T-helper 1 cell (primary cell): ENCODE data around the gene ADCY5.

ENCODE experiments used
- DNase-seq, 5 donors: peaks; one replicate each; pipeline ENCODE4 v3.0.0-alpha.2; 2012 to 2020

ADCY5 gene

DNA sequence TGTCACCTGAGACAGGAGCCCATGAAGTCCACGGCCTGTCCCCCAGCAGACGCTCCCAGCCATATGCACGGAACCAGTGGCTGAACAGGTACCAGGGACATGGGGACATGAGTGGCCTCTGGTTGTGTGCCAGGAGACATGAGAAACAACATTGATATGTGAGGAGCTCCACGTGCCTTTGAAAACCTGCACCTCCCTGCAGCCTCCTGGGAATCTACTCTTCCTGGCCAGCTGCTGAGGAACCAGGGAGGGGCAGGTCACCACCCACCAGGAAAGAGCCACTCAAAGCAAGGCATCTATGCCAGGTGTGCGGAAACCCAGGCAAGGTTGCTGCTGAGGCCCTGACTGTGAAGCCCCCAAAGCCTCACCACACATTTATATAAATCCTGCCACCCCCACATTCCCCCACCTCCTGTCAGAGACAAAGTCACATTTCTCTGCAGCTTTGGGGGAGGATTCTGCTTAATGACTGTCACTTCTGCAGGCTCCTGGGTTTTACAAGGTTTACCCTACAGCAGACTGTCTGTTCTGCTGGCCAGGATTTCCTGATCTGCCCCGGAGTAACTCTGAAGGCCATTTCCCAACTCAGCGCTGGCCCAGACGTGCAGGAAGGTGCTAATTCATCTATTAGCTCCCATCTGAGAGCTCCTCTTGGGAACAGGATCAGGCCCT, 110.8 kb downstream of the ADCY5 start:
- no peak for DNase-seq

- no peak for DNase-seq
These were observed 111.7 kb downstream of the ADCY5 start for GRCh38 chr3:123337226-123337625.

DNA sequence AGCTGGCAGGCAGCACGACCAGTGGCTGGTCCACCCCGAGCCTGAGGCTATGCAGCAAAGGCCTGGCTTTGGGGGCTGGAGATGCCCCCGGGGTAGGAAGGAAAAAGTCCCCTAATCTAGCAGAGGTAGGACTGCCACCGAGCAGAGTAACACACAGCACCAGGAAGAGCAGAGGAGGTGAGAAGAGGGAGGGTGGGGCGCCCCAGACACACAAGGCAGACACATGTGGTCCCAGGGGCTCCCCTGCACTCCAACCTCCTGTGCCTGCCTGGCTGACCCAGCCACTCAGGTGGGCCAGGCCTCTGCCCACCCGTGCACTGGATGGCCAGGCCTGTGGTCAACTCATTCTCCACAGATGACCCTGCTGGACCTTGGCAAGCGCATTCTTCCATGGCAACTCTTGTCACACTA, 112.4 kb downstream of the ADCY5 start:
- no peak for DNase-seq

DNA sequence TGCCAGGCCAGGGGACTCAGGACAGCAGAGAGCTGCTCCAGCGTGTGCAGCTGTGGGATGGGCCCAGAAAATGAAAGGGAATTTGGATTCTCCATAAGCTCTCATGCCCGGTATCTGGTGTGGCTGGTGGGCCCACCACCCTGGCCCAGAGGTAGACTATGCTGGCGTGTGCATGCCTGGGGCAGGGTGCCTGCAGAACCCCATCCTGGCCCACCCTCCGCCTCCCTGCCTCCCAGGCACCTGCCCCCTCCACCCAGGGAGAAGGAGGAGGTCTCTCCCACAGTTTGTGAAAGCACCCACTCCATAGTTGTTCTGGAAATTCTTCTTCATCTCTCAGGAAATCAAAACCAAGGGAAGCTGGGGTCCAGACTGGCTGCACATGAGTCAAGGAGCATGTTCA, 112.9 kb downstream of the ADCY5 start:
- DNase-seq = no peak

DNA sequence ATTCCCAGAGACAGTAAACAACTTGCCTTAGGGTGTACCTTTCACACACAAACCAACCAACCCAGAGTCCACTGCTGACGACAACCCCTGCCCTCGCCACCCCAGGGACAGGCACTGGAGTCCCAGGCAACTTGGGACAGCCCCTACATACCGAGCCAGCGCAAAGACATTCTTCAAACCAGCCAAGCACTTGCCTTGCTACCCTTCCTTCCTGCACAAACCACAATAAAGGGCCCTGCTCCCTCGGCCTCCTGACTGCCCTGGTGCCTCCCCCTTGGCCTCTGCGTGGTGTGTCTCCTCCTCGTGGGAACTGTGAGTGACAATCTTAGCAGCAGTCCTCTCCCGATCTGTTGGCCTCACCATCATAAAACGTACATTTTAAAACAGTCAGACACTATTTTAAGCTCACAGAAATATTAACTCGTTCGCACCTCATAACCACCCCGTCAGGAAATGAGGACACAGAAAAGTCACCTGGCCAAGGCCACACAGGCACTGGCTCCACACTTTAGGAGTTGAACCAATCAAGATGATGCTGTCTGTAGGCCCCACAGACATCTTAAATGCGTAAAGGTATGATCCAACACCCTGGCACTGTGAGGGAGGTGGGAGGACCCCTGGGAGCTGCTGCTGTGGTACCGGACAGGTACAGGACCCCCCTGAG, 113.8 kb downstream of the ADCY5 start:
- no peak for DNase-seq

- DNase-seq = no peak
These were observed 114.8 kb downstream of the ADCY5 start for GRCh38 chr3:123334056-123334455.

GRCh38 chr3:123333401-123333800, 115.5 kb downstream of the ADCY5 start:
- DNase-seq = no peak

DNA sequence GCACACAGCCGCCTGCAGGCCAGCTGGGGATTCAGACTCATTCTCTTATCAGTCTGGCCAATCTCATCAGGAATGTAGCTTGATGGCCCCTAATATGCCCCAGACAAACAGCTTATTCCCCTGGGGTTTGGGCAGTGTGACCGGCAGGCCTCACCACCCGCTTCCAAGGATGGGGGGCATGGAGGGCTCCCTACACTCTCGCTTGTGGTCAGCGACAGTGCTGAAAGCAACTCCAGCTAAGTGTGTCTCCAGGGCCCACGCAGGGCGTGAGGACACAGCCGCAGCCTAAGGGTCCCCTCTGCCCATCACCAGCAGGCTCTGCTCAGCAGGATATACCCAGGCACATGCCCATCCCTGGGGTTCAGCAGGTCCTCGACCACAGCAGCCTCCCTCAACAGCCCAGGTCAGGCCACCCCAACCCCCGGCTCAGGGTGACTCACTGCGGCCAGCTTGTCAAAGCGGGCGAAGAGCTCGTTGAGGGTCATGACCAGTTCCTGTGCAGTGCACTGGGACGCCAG, 116.7 kb downstream of the ADCY5 start:
- DNase-seq = no peak

- no peak for DNase-seq
These were observed 117.2 kb downstream of the ADCY5 start for GRCh38 chr3:123331651-123332050.

- no peak for DNase-seq
These were observed 117.9 kb downstream of the ADCY5 start for GRCh38 chr3:123331006-123331405.

GRCh38 chr3:123330441-123330991, 118.4 kb downstream of the ADCY5 start:
- DNase-seq = no peak

DNA sequence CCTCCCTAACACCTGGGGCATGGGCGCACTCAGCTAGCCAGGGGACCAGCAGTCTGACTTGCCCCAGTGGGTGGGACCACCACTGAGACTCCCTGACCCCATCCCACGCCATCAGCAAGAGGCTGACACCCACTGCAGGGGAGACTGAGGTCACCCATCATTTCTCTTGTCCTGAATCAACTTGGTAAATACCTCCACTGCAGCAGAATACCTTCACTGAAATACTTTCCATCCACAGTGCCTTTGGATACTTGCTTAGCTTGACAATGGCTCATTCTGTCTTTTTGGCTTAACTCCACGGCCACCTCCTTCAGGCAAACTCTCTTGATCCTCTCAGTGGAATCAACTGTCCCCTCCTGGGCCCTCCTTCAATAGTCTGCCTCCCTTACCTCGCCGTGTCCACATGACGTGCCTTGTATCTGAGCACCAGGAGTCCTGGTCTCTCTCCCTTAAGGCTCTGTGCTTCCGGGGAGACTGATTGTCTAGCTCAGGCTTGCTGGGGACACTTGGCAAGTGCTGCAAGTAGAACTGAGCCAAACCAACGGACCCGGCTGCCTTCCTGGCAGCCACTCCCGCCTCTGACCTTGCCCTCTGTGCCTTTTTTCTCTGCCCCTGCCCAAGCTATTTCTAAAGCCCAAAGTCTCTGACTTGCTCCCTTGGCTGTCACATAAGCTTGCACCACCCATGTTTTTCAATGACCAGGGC, 119.1 kb downstream of the ADCY5 start:
- no peak for DNase-seq

DNA sequence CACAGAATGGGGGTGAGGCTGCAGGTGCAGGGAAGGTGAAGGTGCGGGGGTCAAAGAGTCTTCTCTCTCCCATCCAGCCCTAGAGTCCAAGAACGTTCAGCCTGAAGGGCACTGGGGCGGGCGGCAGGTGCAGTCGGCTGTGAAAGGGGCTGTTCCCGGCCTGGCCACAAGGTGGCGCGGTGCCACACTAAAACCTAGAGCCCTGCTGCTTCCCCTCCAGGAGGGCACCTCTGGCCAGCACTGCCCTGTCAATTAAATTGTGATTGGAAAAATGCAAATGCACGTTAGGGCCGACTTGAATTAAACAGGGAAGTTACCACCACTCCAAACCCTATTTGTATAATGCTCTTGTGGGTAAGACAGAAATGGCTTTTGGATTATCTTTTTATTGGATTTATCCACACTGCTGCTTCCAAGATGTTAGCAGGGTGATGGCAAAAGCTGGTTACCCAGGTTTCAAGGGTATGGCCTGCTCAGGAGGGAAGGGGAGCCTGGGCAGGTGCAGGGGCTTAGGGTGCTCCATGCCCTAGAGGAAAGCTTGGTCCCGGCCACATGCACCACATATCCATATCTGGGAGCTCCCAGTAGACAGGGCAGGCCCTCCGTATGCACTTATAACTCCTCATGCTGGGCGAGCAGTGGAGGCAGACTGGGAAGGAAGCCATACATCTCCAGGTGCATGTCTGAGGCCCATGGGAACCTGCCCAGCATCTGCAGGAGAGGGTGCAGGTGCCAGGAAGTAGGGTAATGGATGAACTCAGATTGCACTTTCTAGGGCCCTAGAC, 119.8 kb downstream of the ADCY5 start:
- peak; percentile 31 to 61 (median 54) for DNase-seq

GRCh38 chr3:123327956-123328850, 120.7 kb downstream of the ADCY5 start:
- DNase-seq = no peak

- no peak for DNase-seq
These were observed 121.4 kb downstream of the ADCY5 start for GRCh38 chr3:123327480-123327879.

DNA sequence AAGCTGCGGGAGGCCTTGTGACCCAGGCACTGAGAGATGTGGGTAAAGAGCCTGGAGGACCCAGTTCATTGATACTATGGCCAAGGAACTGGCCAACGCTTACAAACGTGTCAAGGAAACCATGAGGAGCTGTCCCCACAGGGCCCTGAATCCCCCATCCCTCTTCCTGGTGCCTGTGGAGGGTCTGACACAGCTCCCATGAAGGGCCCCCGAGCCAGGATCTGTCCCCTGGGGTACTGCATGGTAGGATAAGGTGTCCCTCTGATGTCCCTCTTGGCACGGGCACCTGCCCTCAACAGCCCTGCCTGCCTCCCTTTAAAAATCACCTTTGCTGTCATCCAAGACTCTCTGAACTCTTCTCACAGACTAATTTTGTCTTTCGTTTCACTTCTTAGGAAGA, 122.4 kb downstream of the ADCY5 start:
- no peak for DNase-seq

DNA sequence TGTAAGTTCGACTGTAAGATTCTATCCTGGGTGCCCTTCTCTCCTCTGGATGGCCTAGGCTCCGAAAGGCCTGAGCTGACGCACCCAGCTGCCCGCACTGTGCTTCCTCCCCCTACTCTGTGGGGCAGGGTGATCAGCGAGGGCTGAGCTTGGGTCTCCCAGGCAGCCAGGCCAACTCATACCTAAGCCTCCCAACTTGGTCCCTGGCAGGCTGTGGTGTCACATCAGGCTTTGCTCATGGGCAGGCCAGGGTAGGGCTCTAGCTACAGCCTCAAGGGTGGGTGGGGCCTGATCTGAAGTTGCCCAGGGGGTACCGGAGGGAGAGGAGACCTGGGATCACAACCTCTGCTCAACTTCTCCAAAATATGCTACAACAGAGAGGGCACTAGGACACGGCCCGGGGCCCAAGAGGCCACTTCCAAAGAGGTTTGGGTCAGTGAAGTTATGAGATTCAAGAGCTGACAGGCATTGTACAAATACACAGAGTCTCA, 123.1 kb downstream of the ADCY5 start:
- no peak for DNase-seq

- no peak for DNase-seq
These were observed 123.8 kb downstream of the ADCY5 start for GRCh38 chr3:123324880-123325765.

DNA sequence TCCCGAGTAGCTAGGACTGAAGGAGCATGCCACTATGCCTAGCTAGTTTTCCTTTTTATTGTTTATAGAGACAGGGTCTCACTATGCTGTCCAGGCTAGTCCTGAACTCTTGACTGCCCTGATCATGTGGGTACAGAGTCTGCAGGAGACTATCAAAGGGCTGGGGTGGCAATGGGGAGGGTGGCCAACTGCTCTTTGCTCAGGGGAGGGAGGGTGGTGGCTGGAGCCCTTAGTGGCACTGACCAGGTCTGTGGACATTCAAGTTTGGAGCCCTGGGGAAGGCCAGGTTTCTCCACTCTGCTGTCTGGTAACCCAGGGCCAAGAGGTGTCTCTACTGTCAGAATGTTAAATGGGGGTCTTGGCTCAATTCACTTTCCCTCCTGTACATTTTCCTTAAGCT, 125.1 kb downstream of the ADCY5 start:
- DNase-seq = no peak

- DNase-seq = no peak
These were observed 126.0 kb downstream of the ADCY5 start for GRCh38 chr3:123322866-123323265.
